Keratinocyte (primary cell): Measurements from ENCODE around the gene KCNQ1OT1. TPM values are rescaled to one million over a fixed set of nuclear protein-coding genes. Genes with fewer than 3 reads are reported as not detected.

Experiments used
- DNase-seq: peaks from one replicate; pipeline ENCODE4 v3.0.0-alpha.2; 2011; ENCODE audit warnings: low read depth, missing footprints, low spot score
- FAIRE-seq: peaks from 2 replicates; lab custom pipeline; 2011; peaks lifted over from hg19 to GRCh38; lab: Jason Lieb, UNC
- H2AFZ ChIP-seq: 2 replicates; pipeline ENCODE4 v1.6.0; 2012; ENCODE audit warnings: low read length, control low read depth, inconsistent platforms; ENCODE audit not compliant: control insufficient read depth
- H3K27ac ChIP-seq: 2 replicates; pipeline ENCODE4 v1.5.1; 2011; ENCODE audit warnings: low read length; ENCODE audit not compliant: control insufficient read depth, insufficient read depth
- H3K27me3 ChIP-seq: 3 replicates; pipeline ENCODE4 v1.6.0; 2011; ENCODE audit warnings: low read length; ENCODE audit not compliant: control insufficient read depth, insufficient read depth; ENCODE audit errors: extremely low read depth
- H3K36me3 ChIP-seq, 2 experiments: 2 replicates in 1 of 2; 3 replicates in 1 of 2; pipeline ENCODE4 v1.5.1; 2011; ENCODE audit warnings: low read length in 2 of 2, mild to moderate bottlenecking in 1 of 2; ENCODE audit not compliant: control insufficient read depth in 2 of 2, insufficient read depth in 2 of 2; ENCODE audit errors: extremely low read depth in 1 of 2
- H3K4me1 ChIP-seq: 3 replicates; pipeline ENCODE4 v1.5.1; 2011; ENCODE audit warnings: low read length; ENCODE audit not compliant: control insufficient read depth, insufficient read depth; ENCODE audit errors: extremely low read depth
- H3K4me2 ChIP-seq: 3 replicates; pipeline ENCODE4 v1.6.0; 2011; ENCODE audit warnings: low read depth, low read length; ENCODE audit not compliant: control insufficient read depth, insufficient read depth; ENCODE audit errors: extremely low read depth
- H3K4me3 ChIP-seq, 3 experiments: fragments of 200-600 bp in 1 of 3; sonication (generic) in 1 of 3; 2 replicates in 2 of 3; 3 replicates in 1 of 3; pipeline ENCODE4 v1.5.1; 2011 to 2016; ENCODE audit warnings: low read length in 3 of 3, mild to moderate bottlenecking in 3 of 3, control low read depth in 2 of 3, inconsistent platforms in 1 of 3, low read depth in 1 of 3, mixed read lengths in 1 of 3, mixed run types in 1 of 3, moderate library complexity in 1 of 3; ENCODE audit not compliant: control insufficient read depth in 2 of 3, insufficient read depth in 2 of 3; ENCODE audit errors: extremely low read depth in 1 of 3
- H3K79me2 ChIP-seq: 2 replicates; pipeline ENCODE4 v1.6.0; 2012; ENCODE audit warnings: low read length; ENCODE audit not compliant: control insufficient read depth, insufficient read depth
- H3K9ac ChIP-seq: 3 replicates; pipeline ENCODE4 v1.6.0; 2011; ENCODE audit warnings: low read length; ENCODE audit not compliant: control insufficient read depth, insufficient read depth; ENCODE audit errors: extremely low read depth
- H3K9me1 ChIP-seq: 3 replicates; pipeline ENCODE4 v1.6.0; 2011; ENCODE audit warnings: low read length; ENCODE audit not compliant: control insufficient read depth, insufficient read depth; ENCODE audit errors: extremely low read depth
- H3K9me3 ChIP-seq: 2 replicates; pipeline ENCODE4 v1.5.1; 2012; ENCODE audit warnings: low read depth, low read length; ENCODE audit not compliant: control insufficient read depth
- H4K20me1 ChIP-seq: 3 replicates; pipeline ENCODE4 v1.6.0; 2011; ENCODE audit warnings: low read length; ENCODE audit not compliant: control insufficient read depth, insufficient read depth; ENCODE audit errors: extremely low read depth
- EZH2 ChIP-seq: IDR thresholded peaks from one replicate; pipeline ENCODE4 v1.6.1; 2012; ENCODE audit warnings: inconsistent platforms, mild to moderate bottlenecking, low read length, moderate library complexity
- dilution Hi-C: fragments of 300-500 bp; cut with MboI; formaldehyde crosslinking; loops from one replicate; pipeline ENCODE4 v1.7.0; 2020; ENCODE audit warnings: low sequenced_read_pairs; ENCODE audit not compliant: extremely low pct_ligation_motif_present
- polyA plus RNA-seq, 5 experiments: library from polyadenylated mRNA; depleted of rRNA in 3 of 5; stranded (reverse) in 3 of 5; stranded (forward) in 1 of 5; unstranded in 1 of 5; fragments of >200 nt; gene quantifications; 1 replicate in 1 of 5; 2 replicates in 3 of 5; 3 replicates in 1 of 5; pipeline versions ENCODE4 v1.2.1 to v1.2.3, GENCODE V29; 2011 to 2012; ENCODE audit warnings: missing spikeins in 2 of 5, low read depth in 1 of 5, low replicate concordance in 1 of 5
- TF ChIP-seq, protein P1 (sequence below), 3 experiments: IDR thresholded peaks in 1 of 3; conservative IDR thresholded peaks in 1 of 3; optimal IDR thresholded peaks in 1 of 3; 2 replicates in 2 of 3; 3 replicates in 1 of 3; pipeline versions ENCODE3 to v1.5.1; 2011; ENCODE audit warnings: low read length in 3 of 3, mild to moderate bottlenecking in 3 of 3, moderate library complexity in 2 of 3, control low read depth in 1 of 3, inconsistent platforms in 1 of 3; ENCODE audit not compliant: insufficient read depth in 2 of 3; ENCODE audit errors: extremely low read depth in 1 of 3

Gene KCNQ1OT1
- polyA plus RNA-seq, 1 donor (not counting 4 experiments of a cell fraction or from before 2014, with no cell fraction given) = 0.07 TPM

DNA sequence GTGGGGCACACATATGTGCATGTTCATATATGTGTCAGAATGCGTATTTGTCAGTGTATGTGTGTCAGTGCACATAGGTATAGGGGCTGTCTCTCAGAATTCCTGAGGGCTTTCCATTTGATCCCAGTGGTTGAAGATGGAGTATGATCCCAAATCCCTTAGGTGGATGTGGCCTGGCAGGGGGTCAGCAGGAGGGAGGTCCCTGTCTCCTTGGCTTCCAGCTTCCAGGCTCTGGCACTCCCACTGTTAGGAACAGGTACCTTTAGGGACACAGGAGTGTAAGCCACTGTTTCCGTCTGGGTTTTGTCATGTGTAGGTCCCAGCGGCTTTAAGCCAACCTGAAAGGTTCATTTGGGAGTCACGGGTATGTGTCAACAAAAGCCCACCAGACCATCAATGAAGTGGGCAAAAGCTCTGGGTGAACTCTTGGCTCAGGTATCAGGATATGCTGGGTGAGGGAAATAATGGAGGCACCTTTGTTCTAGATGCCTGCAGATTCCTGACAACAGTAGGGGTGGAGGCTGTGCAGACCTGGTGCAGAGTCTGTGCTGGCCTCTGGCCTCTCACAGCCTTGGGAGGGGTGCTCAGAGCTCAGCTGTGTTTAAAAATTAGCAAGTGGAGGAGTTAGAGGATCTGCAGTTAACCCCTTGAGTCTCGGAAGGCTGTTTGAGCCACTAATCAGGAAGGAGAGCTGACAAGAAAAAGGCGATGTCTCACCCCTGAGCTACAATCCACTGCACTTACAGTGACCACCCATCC, 9.0 kb downstream of the KCNQ1OT1 start:
- no peak overlapping the region for H3K27ac ChIP-seq
- H2AFZ ChIP-seq = no peak overlapping the region
- H3K27me3 ChIP-seq = no peaks in the 10 kb centered on the region
- dilution Hi-C loops = no loop called here
- H3K9me1 ChIP-seq = no peaks in the 10 kb centered on the region
- H3K4me3 ChIP-seq = no peak overlapping the region
- no peaks in the 10 kb centered on the region for H3K4me1 ChIP-seq
- no peak for FAIRE-seq
- H3K9ac ChIP-seq = no peak overlapping the region
- H3K79me2 ChIP-seq = peaks cover 10% of the 10 kb centered on the region
- H3K4me2 ChIP-seq = no peak overlapping the region
- no peaks in the 10 kb centered on the region for H4K20me1 ChIP-seq
- no peaks in the 10 kb centered on the region for H3K36me3 ChIP-seq
- H3K9me3 ChIP-seq = no peaks in the 10 kb centered on the region
- no peak for TF ChIP-seq EZH2
- TF ChIP-seq, protein P1, sequence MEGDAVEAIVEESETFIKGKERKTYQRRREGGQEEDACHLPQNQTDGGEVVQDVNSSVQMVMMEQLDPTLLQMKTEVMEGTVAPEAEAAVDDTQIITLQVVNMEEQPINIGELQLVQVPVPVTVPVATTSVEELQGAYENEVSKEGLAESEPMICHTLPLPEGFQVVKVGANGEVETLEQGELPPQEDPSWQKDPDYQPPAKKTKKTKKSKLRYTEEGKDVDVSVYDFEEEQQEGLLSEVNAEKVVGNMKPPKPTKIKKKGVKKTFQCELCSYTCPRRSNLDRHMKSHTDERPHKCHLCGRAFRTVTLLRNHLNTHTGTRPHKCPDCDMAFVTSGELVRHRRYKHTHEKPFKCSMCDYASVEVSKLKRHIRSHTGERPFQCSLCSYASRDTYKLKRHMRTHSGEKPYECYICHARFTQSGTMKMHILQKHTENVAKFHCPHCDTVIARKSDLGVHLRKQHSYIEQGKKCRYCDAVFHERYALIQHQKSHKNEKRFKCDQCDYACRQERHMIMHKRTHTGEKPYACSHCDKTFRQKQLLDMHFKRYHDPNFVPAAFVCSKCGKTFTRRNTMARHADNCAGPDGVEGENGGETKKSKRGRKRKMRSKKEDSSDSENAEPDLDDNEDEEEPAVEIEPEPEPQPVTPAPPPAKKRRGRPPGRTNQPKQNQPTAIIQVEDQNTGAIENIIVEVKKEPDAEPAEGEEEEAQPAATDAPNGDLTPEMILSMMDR (optimal IDR thresholded peaks at IDR 0.05 in 1 of 3, IDR thresholded peaks at IDR 0.05 in 1 of 3, conservative IDR thresholded peaks at IDR 0.05 in 1 of 3; ENCODE audit: extremely low read depth in 1 of 3, insufficient read depth in 2 of 3, low read length in 3 of 3) = no peak
- DNase-seq = no peak

DNA sequence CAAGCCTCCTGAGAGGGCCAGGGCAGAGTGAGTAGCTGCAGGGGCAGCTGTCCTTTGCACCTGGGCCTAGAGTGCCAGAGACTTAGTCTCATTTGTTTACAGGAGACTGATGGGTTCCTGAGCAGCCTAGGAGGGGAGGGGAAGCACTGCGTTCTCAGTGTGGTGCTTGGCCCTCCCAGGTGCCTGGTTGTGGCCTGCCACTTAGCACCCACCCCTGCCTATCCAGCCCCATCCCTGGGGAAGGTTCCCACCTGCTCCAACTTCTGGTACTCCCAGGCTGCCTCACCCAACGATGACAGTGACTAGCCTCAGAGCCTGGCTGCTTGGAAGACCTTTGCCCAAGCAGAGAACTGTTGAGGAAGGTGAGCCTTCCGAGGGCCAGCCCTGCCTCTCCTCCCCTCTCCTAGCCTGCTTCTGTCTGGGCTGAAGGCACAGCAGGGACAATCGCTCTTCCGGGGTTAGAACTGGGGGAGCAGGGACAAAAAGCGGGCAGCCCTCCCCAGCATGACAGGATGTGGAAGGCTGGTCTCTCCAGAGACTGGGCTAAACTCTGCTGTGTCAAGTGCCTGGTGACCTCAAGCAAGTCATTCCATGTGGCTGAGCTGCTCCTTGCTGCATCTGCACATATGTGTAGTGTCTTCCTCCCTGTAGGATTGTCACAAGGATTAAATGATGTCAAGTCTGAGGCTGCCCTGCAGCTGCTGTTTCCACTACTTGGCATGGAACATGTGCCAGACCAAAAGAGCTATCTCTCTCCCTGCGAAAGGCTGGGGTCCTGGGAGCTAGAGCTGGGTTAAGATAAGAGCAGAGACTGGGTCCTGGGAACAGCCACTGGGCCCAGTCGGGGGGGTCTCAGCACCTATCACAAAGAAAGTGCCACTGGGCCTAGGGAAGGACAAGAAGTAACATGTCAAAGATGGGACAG, 9.9 kb downstream of the KCNQ1OT1 start:
- Histone ChIP-seq H2AFZ (no peak overlapping the region), H3K27ac (no peak overlapping the region), H3K79me2 (peaks cover 5% of the 10 kb centered on the region), H3K36me3 (no peaks in the 10 kb centered on the region), H4K20me1 (no peaks in the 10 kb centered on the region), H3K9me1 (no peaks in the 10 kb centered on the region), H3K27me3 (no peaks in the 10 kb centered on the region), H3K4me1 (no peaks in the 10 kb centered on the region), H3K4me3 (no peak overlapping the region), H3K4me2 (no peak overlapping the region), H3K9ac (no peak overlapping the region), H3K9me3 (no peaks in the 10 kb centered on the region)
- TF ChIP-seq EZH2 = no peak
- TF ChIP-seq, protein P1 (optimal IDR thresholded peaks at IDR 0.05 in 1 of 3, IDR thresholded peaks at IDR 0.05 in 1 of 3, conservative IDR thresholded peaks at IDR 0.05 in 1 of 3; ENCODE audit: extremely low read depth in 1 of 3, insufficient read depth in 2 of 3, low read length in 3 of 3) = no peak
- FAIRE-seq (no peak), DNase-seq (no peak)
- dilution Hi-C loops = no loop called here
